ENCODE measurements around the gene SLC45A3. TPM values are rescaled to one million over a fixed set of nuclear protein-coding genes. Genes with fewer than 3 reads are reported as not detected.
A peak's percentile ranks its signal among the peaks of the same experiment; 100 is the strongest.

Gene SLC45A3
- total and polyA plus RNA-seq, 2 of the 8 experiments (the other 6 are each of a cell fraction or from before 2014, with no cell fraction given) = 13.0 to 14.3 TPM

GRCh38 chr1:205711105-205712048, 31.1 kb upstream of the SLC45A3 start (continued):
- TF ChIP-seq RBBP5 (IDR thresholded peaks at IDR 0.05; ENCODE audit: borderline replicate concordance, low read depth, low read length) (no peak), CTCF (IDR thresholded peaks at IDR 0.05; ENCODE audit: control extremely low read depth in 1 of 3, insufficient read depth in 1 of 3, low read depth in 1 of 3, low read length in 3 of 3) (peak in 2 of 3 experiments; percentile 85 to 86; a peak in 3 of 4 replicates), POLR2A (IDR thresholded peaks at IDR 0.05; ENCODE audit: control extremely low read depth in 1 of 2, low read depth in 2 of 2, low read length in 2 of 2) (no peak), NRF1 (IDR thresholded peaks at IDR 0.05; ENCODE audit: low read depth, low read length) (no peak), SUZ12 (IDR thresholded peaks at IDR 0.05; ENCODE audit: low read length) (no peak), POU5F1 (IDR thresholded peaks at IDR 0.05; ENCODE audit: low read depth, low read length) (no peak), TAF7 (optimal IDR thresholded peaks at IDR 0.05; ENCODE audit: borderline replicate concordance, low read depth, low read length) (no peak), JUND (IDR thresholded peaks at IDR 0.05; ENCODE audit: low read length) (peak; percentile 56; the same call in 1 of the 2 replicates), CREB1 (IDR thresholded peaks at IDR 0.05) (peak; percentile 20; the same call in 1 of the 2 replicates), SRF (IDR thresholded peaks at IDR 0.05; ENCODE audit: low read depth, low read length) (no peak), ATF3 (IDR thresholded peaks at IDR 0.05; ENCODE audit: insufficient read depth, low read depth, low read length) (no peak), CEBPB (IDR thresholded peaks at IDR 0.05; ENCODE audit: low read depth, low read length) (no peak), SIN3A (conservative IDR thresholded peaks at IDR 0.05 in 1 of 2, IDR thresholded peaks at IDR 0.05 in 1 of 2; ENCODE audit: low read depth in 1 of 2, low read length in 2 of 2) (no peak), HDAC6 (IDR thresholded peaks at IDR 0.05; ENCODE audit: low read depth, low read length) (no peak), SAP30 (IDR thresholded peaks at IDR 0.05; ENCODE audit: insufficient read depth, insufficient replicate concordance, low read length) (no peak), JUN (IDR thresholded peaks at IDR 0.05; ENCODE audit: low read depth, low read length) (no peak)

Measured in H1 (cell line).